NT2/D1 (cell line): ENCODE data around the gene GPSM3.

ENCODE experiments used
- DNase-seq: peaks from one replicate; pipeline ENCODE4 v3.0.0-alpha.2; 2011; ENCODE audit warnings: low read depth, low spot score
- H3K27me3 ChIP-seq: 2 replicates; pipeline ENCODE4 v1.6.0; 2011; ENCODE audit warnings: mild to moderate bottlenecking; ENCODE audit not compliant: insufficient read length, insufficient read depth
- H3K36me3 ChIP-seq: 2 replicates; pipeline ENCODE4 v1.6.1; 2011; ENCODE audit warnings: mild to moderate bottlenecking, low read length, mixed read lengths; ENCODE audit not compliant: insufficient read depth, insufficient read length
- H3K4me1 ChIP-seq: 2 replicates; pipeline ENCODE4 v1.5.1; 2011; ENCODE audit not compliant: insufficient read depth, insufficient read length
- H3K4me3 ChIP-seq: 2 replicates; pipeline ENCODE4 v1.5.1; 2011; ENCODE audit warnings: low read depth; ENCODE audit not compliant: insufficient read length
- H3K9ac ChIP-seq: 2 replicates; pipeline ENCODE4 v1.6.0; 2011; ENCODE audit warnings: low read depth; ENCODE audit not compliant: insufficient read length
- H3K9me3 ChIP-seq: 2 replicates; pipeline ENCODE4 v1.5.1; 2011; ENCODE audit warnings: mild to moderate bottlenecking, low read length; ENCODE audit not compliant: insufficient read depth
- SUZ12 ChIP-seq: IDR thresholded peaks from 2 replicates; pipeline ENCODE4 v1.6.1; 2011; ENCODE audit not compliant: insufficient read length, insufficient read depth; ENCODE audit errors: extremely low read depth
- YY1 ChIP-seq: IDR thresholded peaks from 2 replicates; pipeline ENCODE4 v1.6.1; 2011; ENCODE audit not compliant: insufficient read length, insufficient read depth
- ZNF274 ChIP-seq: IDR thresholded peaks from 2 replicates; pipeline ENCODE4 v1.6.1; 2011; ENCODE audit warnings: mild to moderate bottlenecking, low read depth, low read length

GPSM3 gene

GRCh38 chr6:32167154-32167760 lies 25.2 kb downstream of the GPSM3 start:
- H3K9ac ChIP-seq, result no peak overlapping the region
- no peak overlapping the region for H3K4me3 ChIP-seq
- no peak for TF ChIP-seq YY1
- TF ChIP-seq ZNF274, result no peak
- no peak for TF ChIP-seq SUZ12
- H3K36me3 ChIP-seq, result peaks cover 70% of the 10 kb centered on the region
- no peaks in the 10 kb centered on the region for H3K9me3 ChIP-seq
- no peaks in the 10 kb centered on the region for H3K27me3 ChIP-seq
- no peak for DNase-seq
- peaks cover 13% of the 10 kb centered on the region for H3K4me1 ChIP-seq

DNA sequence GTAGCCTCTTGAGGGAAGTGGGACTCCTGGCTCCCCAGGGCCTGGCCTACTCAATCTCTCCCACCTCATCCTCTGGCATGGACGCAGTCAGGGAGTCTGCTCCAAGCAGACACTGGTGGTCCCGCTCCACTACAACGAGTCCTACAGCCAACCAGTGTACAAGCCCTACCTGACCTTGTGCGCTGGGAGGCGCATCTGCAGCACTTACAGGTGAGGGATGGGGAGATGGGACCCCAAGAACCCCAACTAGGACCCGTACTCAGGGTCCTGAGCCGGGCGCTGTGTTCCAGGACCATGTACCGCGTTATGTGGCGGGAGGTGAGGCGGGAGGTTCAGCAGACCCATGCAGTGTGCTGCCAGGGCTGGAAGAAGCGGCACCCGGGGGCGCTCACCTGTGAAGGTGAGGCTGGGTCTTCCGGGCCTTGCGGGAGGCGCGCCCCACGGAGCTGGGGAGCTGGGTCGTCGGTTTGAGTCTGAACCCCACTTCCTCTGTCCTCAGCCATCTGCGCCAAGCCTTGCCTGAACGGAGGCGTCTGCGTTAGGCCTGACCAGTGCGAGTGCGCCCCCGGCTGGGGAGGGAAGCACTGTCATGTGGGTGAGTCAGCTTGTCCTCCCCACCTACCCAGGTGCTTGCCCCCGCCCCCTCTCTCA lies 25.9 kb downstream of the GPSM3 start:
- Histone ChIP-seq H3K36me3 (peaks cover 67% of the 10 kb centered on the region), H3K9ac (no peak overlapping the region), H3K27me3 (no peaks in the 10 kb centered on the region), H3K9me3 (no peaks in the 10 kb centered on the region), H3K4me3 (no peak overlapping the region), H3K4me1 (peaks cover 13% of the 10 kb centered on the region)
- DNase-seq, result no peak
- no peak for TF ChIP-seq ZNF274
- no peak for TF ChIP-seq SUZ12
- TF ChIP-seq YY1, result no peak

- no peaks in the 10 kb centered on the region for H3K9me3 ChIP-seq
- TF ChIP-seq YY1 (no peak), ZNF274 (no peak), SUZ12 (no peak)
- peaks cover 13% of the 10 kb centered on the region for H3K4me1 ChIP-seq
- H3K27me3 ChIP-seq, result no peaks in the 10 kb centered on the region
- no peak within 1 kb of the TSS for H3K9ac ChIP-seq
- H3K4me3 ChIP-seq, result no peak within 1 kb of the TSS
- peaks cover 45% of the 10 kb centered on the region for H3K36me3 ChIP-seq
- DNase-seq, result no peak
Observed at GRCh38 chr6:32164295-32164694, 28.1 kb downstream of the GPSM3 start, which contains the start of gene EGFL8. Gene EGFL8 (plus strand): TSS chr6:32164595. CDS start chr6:32166166, 1,571 bp downstream.

DNA sequence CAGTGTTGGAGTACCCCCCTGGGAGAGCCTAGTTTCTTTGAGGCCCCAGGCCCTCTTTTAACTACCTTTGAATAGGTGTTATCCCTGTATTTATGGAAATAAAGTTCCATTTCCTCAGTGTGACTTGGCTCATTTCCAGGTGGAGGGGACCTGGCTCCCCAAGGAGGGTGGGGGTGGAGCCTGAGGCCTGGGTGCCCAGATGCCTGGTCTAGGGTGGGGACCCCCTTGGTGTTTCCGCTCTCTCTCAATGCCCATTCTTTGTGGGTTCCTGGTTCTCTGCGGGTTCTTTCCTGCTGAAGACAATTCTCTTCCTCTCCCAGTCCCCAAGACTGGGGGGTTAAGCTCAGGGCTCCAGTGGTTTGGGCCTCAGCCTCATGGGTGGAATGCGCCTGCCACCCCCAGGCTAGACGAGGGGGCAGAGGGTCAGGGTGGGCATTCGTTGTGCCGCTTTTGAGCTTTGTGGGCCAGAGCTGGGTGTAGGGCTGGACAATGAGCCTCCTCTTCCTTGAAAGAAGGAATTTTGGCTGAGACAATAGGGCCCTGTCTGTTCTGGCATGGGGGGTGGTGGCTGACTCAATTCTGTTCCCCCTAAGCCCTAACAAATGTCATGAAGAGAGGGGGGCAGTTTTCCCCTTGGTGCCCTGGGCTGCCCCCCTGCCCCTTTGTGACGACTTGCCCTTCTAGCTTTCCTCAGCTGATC lies 28.7 kb downstream of the GPSM3 start:
- Histone ChIP-seq H3K27me3 (no peaks in the 10 kb centered on the region), H3K4me3 (no peak overlapping the region), H3K4me1 (peaks cover 13% of the 10 kb centered on the region), H3K9me3 (no peaks in the 10 kb centered on the region), H3K36me3 (peaks cover 41% of the 10 kb centered on the region), H3K9ac (no peak overlapping the region)
- TF ChIP-seq SUZ12, result no peak
- no peak for TF ChIP-seq ZNF274
- TF ChIP-seq YY1, result no peak
- DNase-seq, result no peak

- H3K27me3 ChIP-seq, result no peaks in the 10 kb centered on the region
- H3K9ac ChIP-seq, result no peak overlapping the region
- H3K4me3 ChIP-seq, result no peak overlapping the region
- TF ChIP-seq YY1 (no peak), SUZ12 (no peak), ZNF274 (no peak)
- no peak for DNase-seq
- peaks cover 4% of the 10 kb centered on the region for H3K4me1 ChIP-seq
- H3K36me3 ChIP-seq, result peaks cover 44% of the 10 kb centered on the region
- no peaks in the 10 kb centered on the region for H3K9me3 ChIP-seq
Observed at GRCh38 chr6:32158052-32158451, 34.4 kb downstream of the GPSM3 start.

DNA sequence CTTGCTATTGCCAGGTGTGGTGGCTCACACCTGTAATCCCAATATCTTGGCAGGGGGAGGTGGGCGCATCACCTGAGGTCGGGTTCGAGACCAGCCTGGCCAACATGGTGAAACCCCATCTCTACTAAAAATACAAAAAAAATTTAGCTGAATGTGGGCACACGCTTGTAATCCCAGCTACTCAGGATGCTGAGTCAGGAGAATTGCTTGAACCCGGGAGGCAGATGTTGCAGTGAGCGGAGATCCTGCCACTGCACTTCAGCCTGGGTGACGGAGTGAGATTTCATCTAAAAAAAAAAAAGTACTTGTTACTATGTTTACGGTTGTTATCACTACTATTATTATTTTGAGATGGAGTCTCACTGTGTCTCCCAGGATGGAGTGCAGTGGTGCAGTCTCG lies 35.6 kb downstream of the GPSM3 start:
- Histone ChIP-seq H3K36me3 (peaks cover 37% of the 10 kb centered on the region), H3K9ac (no peak overlapping the region), H3K27me3 (peaks cover 3% of the 10 kb centered on the region), H3K4me1 (peaks cover 4% of the 10 kb centered on the region), H3K9me3 (no peaks in the 10 kb centered on the region), H3K4me3 (no peak overlapping the region)
- DNase-seq, result no peak
- TF ChIP-seq ZNF274 (no peak), YY1 (no peak), SUZ12 (no peak)
